ENCODE measurements around the gene ZNF492.

- TF ChIP-seq CTCF (IDR thresholded peaks at IDR 0.05) (no peak), EZH2 (IDR thresholded peaks at IDR 0.05) (no peak)
Measured at GRCh38 chr19:22619932-22620331, 14.2 kb upstream of the ZNF492 start.
